Measurements from ENCODE around the gene EPAS1. TPM values are rescaled to one million over a fixed set of nuclear protein-coding genes. Genes with fewer than 3 reads are reported as not detected.

The EPAS1 gene
- total and polyA plus RNA-seq, 2 of the 13 experiments (the other 11 are each of a cell fraction or from before 2014, with no cell fraction given): 47.1 to 182 TPM

- TF ChIP-seq ZNF704 (CRISPR knock-in tag; IDR thresholded peaks at IDR 0.05; ENCODE audit: borderline replicate concordance) (no peak; the same call in 1 of the 2 replicates), SMARCE1 (IDR thresholded peaks at IDR 0.05; ENCODE audit: borderline replicate concordance) (no peak), ZNF235 (CRISPR knock-in tag; IDR thresholded peaks at IDR 0.05; ENCODE audit: borderline replicate concordance) (no peak), ZNF839 (CRISPR knock-in tag; IDR thresholded peaks at IDR 0.05; ENCODE audit: borderline replicate concordance) (peak; percentile 61; the same call in 1 of the 2 replicates), ZNF768 (CRISPR knock-in tag; IDR thresholded peaks at IDR 0.05) (peak; percentile 51), RBAK (CRISPR knock-in tag; IDR thresholded peaks at IDR 0.05) (no peak), DPF2 (CRISPR knock-in tag; IDR thresholded peaks at IDR 0.05; ENCODE audit: borderline replicate concordance, low read depth) (no peak), ZBTB25 (CRISPR knock-in tag; IDR thresholded peaks at IDR 0.05) (no peak), SP4 (CRISPR knock-in tag; IDR thresholded peaks at IDR 0.05) (peak; percentile 59; the same call in 1 of the 2 replicates), TFAP4 (IDR thresholded peaks at IDR 0.05; ENCODE audit: borderline replicate concordance, low read depth) (peak; percentile 73; the same call in 1 of the 2 replicates), FLYWCH1 (CRISPR knock-in tag; IDR thresholded peaks at IDR 0.05) (peak; percentile 73; the same call in 1 of the 2 replicates), ATF7-NPFF (CRISPR knock-in tag; IDR thresholded peaks at IDR 0.05; ENCODE audit: low read depth) (peak; percentile 80), ZNF614 (CRISPR knock-in tag; IDR thresholded peaks at IDR 0.05; ENCODE audit: borderline replicate concordance) (0 out of 2 replicates have a peak, but pooled peaks have one; percentile 51), HOXA9 (CRISPR knock-in tag; IDR thresholded peaks at IDR 0.05; ENCODE audit: borderline replicate concordance) (peak; percentile 72; the same call in 1 of the 2 replicates), ZNF761 (CRISPR knock-in tag; conservative IDR thresholded peaks at IDR 0.05) (no peak), TOPORS (CRISPR knock-in tag; IDR thresholded peaks at IDR 0.05) (no peak), EZH2 (conservative IDR thresholded peaks at IDR 0.05; ENCODE audit: low read depth, low read length) (no peak), DRAP1 (CRISPR knock-in tag; IDR thresholded peaks at IDR 0.05) (peak; percentile 80), ZSCAN30 (CRISPR knock-in tag; IDR thresholded peaks at IDR 0.05) (peak; percentile 58; the same call in 1 of the 2 replicates), FIP1L1 (IDR thresholded peaks at IDR 0.05; ENCODE audit: borderline replicate concordance, insufficient read depth, low read depth, low read length) (no peak), MTF1 (CRISPR knock-in tag; IDR thresholded peaks at IDR 0.05) (peak; percentile 44; the same call in 1 of the 2 replicates), PRMT3 (CRISPR knock-in tag; IDR thresholded peaks at IDR 0.05; ENCODE audit: borderline replicate concordance, low read depth) (no peak), ZNF616 (CRISPR knock-in tag; IDR thresholded peaks at IDR 0.05; ENCODE audit: low read depth) (peak; percentile 91), ZNF878 (CRISPR knock-in tag; IDR thresholded peaks at IDR 0.05) (peak; percentile 24; the same call in 1 of the 2 replicates)
- TF ChIP-seq, protein P1, sequence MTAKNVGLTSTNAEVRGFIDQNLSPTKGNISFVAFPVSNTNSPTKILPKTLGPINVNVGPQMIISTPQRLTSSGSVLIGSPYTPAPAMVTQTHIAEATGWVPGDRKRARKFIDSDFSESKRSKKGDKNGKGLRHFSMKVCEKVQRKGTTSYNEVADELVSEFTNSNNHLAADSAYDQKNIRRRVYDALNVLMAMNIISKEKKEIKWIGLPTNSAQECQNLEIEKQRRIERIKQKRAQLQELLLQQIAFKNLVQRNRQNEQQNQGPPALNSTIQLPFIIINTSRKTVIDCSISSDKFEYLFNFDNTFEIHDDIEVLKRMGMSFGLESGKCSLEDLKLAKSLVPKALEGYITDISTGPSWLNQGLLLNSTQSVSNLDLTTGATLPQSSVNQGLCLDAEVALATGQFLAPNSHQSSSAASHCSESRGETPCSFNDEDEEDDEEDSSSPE (CRISPR knock-in tag; IDR thresholded peaks at IDR 0.05): peak; percentile 65; the same call in 1 of the 2 replicates
Measured at GRCh38 chr2:46297546-46298271, 502 bp downstream of the EPAS1 start (continued).
